Measurements from ENCODE around the gene FAM227B.
"Not testable (repeated sequence)": the region's sequence is repeated elsewhere in the genome, so short reads cannot be mapped to it uniquely, and the experiment has no call there.

The FAM227B gene

GRCh38 chr15:49610157-49610918, 10.3 kb downstream of the FAM227B start:
- no peak for DNase-seq

GRCh38 chr15:49606594-49606993, 14.0 kb downstream of the FAM227B start:
- DNase-seq, result no peak

GRCh38 chr15:49605588-49605987, 15.0 kb downstream of the FAM227B start:
- no peak for DNase-seq

- no peak for DNase-seq
Observed at GRCh38 chr15:49604625-49605409, 15.8 kb downstream of the FAM227B start.

GRCh38 chr15:49592829-49593316, 27.7 kb downstream of the FAM227B start:
- DNase-seq, result not testable (repeated sequence)

GRCh38 chr15:49589030-49589429, 31.6 kb downstream of the FAM227B start:
- DNase-seq, result no peak

- DNase-seq, result no peak
Observed at GRCh38 chr15:49573421-49573820, 47.2 kb downstream of the FAM227B start.

GRCh38 chr15:49570672-49571071, 49.9 kb downstream of the FAM227B start:
- DNase-seq, result no peak

GRCh38 chr15:49570174-49570573, 50.4 kb downstream of the FAM227B start:
- DNase-seq, result no peak

- DNase-seq, result no peak
Observed at GRCh38 chr15:49560045-49560444, 60.6 kb downstream of the FAM227B start.

- no peak for DNase-seq
Observed at GRCh38 chr15:49558929-49559328, 61.7 kb downstream of the FAM227B start.

GRCh38 chr15:49556437-49556836, 64.2 kb downstream of the FAM227B start:
- DNase-seq, result no peak

- DNase-seq, result not testable (repeated sequence)
Observed at GRCh38 chr15:49550342-49550741, 70.3 kb downstream of the FAM227B start.

- DNase-seq, result no peak
Observed at GRCh38 chr15:49538520-49538919, 82.1 kb downstream of the FAM227B start.

GRCh38 chr15:49530092-49530491, 90.5 kb downstream of the FAM227B start:
- no peak for DNase-seq

- DNase-seq, result no peak
Observed at GRCh38 chr15:49528289-49528688, 92.3 kb downstream of the FAM227B start.

- DNase-seq, result no peak
Observed at GRCh38 chr15:49521802-49522201, 98.8 kb downstream of the FAM227B start.

GRCh38 chr15:49512739-49513138, 107.9 kb downstream of the FAM227B start:
- DNase-seq, result not testable (repeated sequence)

- DNase-seq, result no peak
Observed at GRCh38 chr15:49507261-49507660, 113.4 kb downstream of the FAM227B start.

- DNase-seq, result no peak
Observed at GRCh38 chr15:49506341-49506740, 114.3 kb downstream of the FAM227B start.

GRCh38 chr15:49501586-49501985, 119.0 kb downstream of the FAM227B start:
- no peak for DNase-seq

GRCh38 chr15:49495993-49496753, 124.4 kb downstream of the FAM227B start:
- DNase-seq, result no peak

Data from nucleus accumbens (tissue), 56 donors.